ENCODE data around the gene EPM2A. TPM values are rescaled to one million over a fixed set of nuclear protein-coding genes. Genes with fewer than 3 reads are reported as not detected.

The EPM2A gene
- total RNA-seq, 1 donor: 11.6 TPM

GRCh38 chr6:145660676-145661075 is 74.6 kb downstream of the EPM2A start:
- Histone ChIP-seq H3K27ac (ENCODE audit: low read depth, low read length) (no peak overlapping the region), H3K4me2 (ENCODE audit: insufficient read depth, low read length) (no peak overlapping the region), H3K9me3 (ENCODE audit: low read depth, low read length) (no peaks in the 10 kb centered on the region), H4K20me1 (ENCODE audit: insufficient read depth, low read length) (no peaks in the 10 kb centered on the region), H3K36me3 (ENCODE audit: insufficient read depth, low read length) (no peaks in the 10 kb centered on the region), H2AFZ (ENCODE audit: low read length) (no peak overlapping the region), H3K4me3 (ENCODE audit: insufficient read depth, low read length) (no peak overlapping the region), H3K4me1 (ENCODE audit: insufficient read depth, low read length) (no peaks in the 10 kb centered on the region), H3K27me3 (ENCODE audit: insufficient read depth, low read length) (no peaks in the 10 kb centered on the region), H3K79me2 (ENCODE audit: insufficient read depth, low read length) (no peaks in the 10 kb centered on the region)
- TF ChIP-seq CTCF (IDR thresholded peaks at IDR 0.05; ENCODE audit: extremely low read depth, low read depth, low read length): no peak
- DNase-seq (ENCODE audit: insufficient read length, low spot score, missing footprints): no peak

GRCh38 chr6:145656128-145656527 is 79.2 kb downstream of the EPM2A start:
- Histone ChIP-seq H3K4me1 (ENCODE audit: insufficient read depth, low read length) (no peaks in the 10 kb centered on the region), H2AFZ (ENCODE audit: low read length) (peak overlapping the region; percentile 59), H3K27me3 (ENCODE audit: insufficient read depth, low read length) (no peaks in the 10 kb centered on the region), H3K79me2 (ENCODE audit: insufficient read depth, low read length) (no peaks in the 10 kb centered on the region), H3K4me2 (ENCODE audit: insufficient read depth, low read length) (no peak overlapping the region), H3K4me3 (ENCODE audit: insufficient read depth, low read length) (no peak overlapping the region), H3K27ac (ENCODE audit: low read depth, low read length) (no peak overlapping the region), H3K36me3 (ENCODE audit: insufficient read depth, low read length) (no peaks in the 10 kb centered on the region), H4K20me1 (ENCODE audit: insufficient read depth, low read length) (no peaks in the 10 kb centered on the region), H3K9me3 (ENCODE audit: low read depth, low read length) (no peaks in the 10 kb centered on the region)
- TF ChIP-seq CTCF (IDR thresholded peaks at IDR 0.05; ENCODE audit: extremely low read depth, low read depth, low read length): no peak
- DNase-seq (ENCODE audit: insufficient read length, low spot score, missing footprints): no peak

- H3K4me2 ChIP-seq (ENCODE audit: insufficient read depth, low read length): no peak overlapping the region
These were observed 82.7 kb downstream of the EPM2A start for GRCh38 chr6:145652572-145652971.

GRCh38 chr6:145651988-145652387 is 83.3 kb downstream of the EPM2A start:
- Histone ChIP-seq H3K79me2 (ENCODE audit: insufficient read depth, low read length) (no peaks in the 10 kb centered on the region), H4K20me1 (ENCODE audit: insufficient read depth, low read length) (no peaks in the 10 kb centered on the region), H3K27me3 (ENCODE audit: insufficient read depth, low read length) (no peaks in the 10 kb centered on the region), H3K4me3 (ENCODE audit: insufficient read depth, low read length) (no peak overlapping the region), H3K27ac (ENCODE audit: low read depth, low read length) (no peak overlapping the region), H3K4me2 (ENCODE audit: insufficient read depth, low read length) (no peak overlapping the region), H3K36me3 (ENCODE audit: insufficient read depth, low read length) (no peaks in the 10 kb centered on the region), H2AFZ (ENCODE audit: low read length) (no peak overlapping the region), H3K4me1 (ENCODE audit: insufficient read depth, low read length) (no peaks in the 10 kb centered on the region), H3K9me3 (ENCODE audit: low read depth, low read length) (no peaks in the 10 kb centered on the region)
- DNase-seq (ENCODE audit: insufficient read length, low spot score, missing footprints): no peak
- no peak for TF ChIP-seq CTCF (IDR thresholded peaks at IDR 0.05; ENCODE audit: extremely low read depth, low read depth, low read length)

More at GRCh38 chr6:145652572-145652971, 82.7 kb downstream of the EPM2A start:
- DNase-seq (ENCODE audit: insufficient read length, low spot score, missing footprints): no peak
- Histone ChIP-seq H3K27me3 (ENCODE audit: insufficient read depth, low read length) (no peaks in the 10 kb centered on the region), H3K36me3 (ENCODE audit: insufficient read depth, low read length) (no peaks in the 10 kb centered on the region), H3K4me1 (ENCODE audit: insufficient read depth, low read length) (no peaks in the 10 kb centered on the region), H3K9me3 (ENCODE audit: low read depth, low read length) (no peaks in the 10 kb centered on the region), H3K27ac (ENCODE audit: low read depth, low read length) (no peak overlapping the region), H3K4me3 (ENCODE audit: insufficient read depth, low read length) (no peak overlapping the region), H4K20me1 (ENCODE audit: insufficient read depth, low read length) (no peaks in the 10 kb centered on the region), H2AFZ (ENCODE audit: low read length) (no peak overlapping the region), H3K79me2 (ENCODE audit: insufficient read depth, low read length) (no peaks in the 10 kb centered on the region)
- TF ChIP-seq CTCF (IDR thresholded peaks at IDR 0.05; ENCODE audit: extremely low read depth, low read depth, low read length): no peak

All from osteoblast (primary cell).